ENCODE results near the gene SCNN1A.

SCNN1A gene

DNA sequence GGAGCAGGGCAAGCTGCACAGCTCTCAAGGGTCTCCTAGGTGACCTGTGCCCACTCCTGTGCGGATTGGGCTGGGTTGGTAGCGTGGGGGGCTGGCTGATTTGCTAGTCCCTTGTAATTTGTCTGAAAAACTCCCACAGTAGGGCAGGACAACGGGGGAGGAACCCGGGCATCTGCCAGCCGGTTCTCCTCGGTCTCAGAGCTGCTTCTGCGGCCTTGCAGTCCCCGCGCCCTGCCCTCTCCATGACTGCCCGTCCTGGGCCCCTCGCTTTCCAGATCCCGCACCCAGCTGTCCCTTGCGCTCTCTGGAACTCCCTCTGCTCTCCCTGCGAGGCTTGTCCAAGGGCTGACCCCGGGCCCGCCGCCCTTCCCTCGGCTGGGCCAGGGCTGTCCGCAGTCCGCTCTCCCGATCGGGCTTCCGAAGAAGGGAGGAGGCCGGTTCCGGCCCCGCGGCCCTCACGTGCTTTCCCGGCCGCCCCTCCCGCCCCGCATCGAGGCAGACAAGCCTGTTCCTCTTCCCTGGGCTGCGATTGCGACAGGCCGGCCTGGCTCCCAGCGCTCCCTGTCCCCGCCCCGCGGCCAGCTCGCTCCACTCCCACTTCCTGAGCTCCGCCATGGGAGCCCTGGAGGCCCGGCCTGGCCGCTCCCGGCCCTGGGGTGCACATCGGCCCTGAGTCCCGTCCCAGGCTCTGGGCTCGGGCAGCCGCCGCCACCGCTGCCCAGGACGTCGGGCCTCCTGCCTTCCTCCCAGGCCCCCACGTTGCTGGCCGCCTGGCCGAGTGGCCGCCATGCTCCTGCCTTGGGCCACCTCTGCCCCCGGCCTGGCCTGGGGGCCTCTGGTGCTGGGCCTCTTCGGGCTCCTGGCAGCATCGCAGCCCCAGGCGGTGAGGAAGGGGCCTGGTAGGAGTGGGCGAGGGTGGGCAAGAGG lies 8.5 kb upstream of the SCNN1A start, which contains the start of gene LTBR:
Gene LTBR, plus strand, starts transcription at position 591 of the 927 bp plus-strand sequence. Its CDS starts 197 bp downstream, at position 788.
- peak; percentile 63 for DNase-seq

GRCh38 chr12:6382982-6383381 lies 7.6 kb upstream of the SCNN1A start:
- DNase-seq = no peak

- no peak for DNase-seq
Measured at GRCh38 chr12:6382371-6382770, 7.0 kb upstream of the SCNN1A start.

GRCh38 chr12:6380141-6381121 lies 5.1 kb upstream of the SCNN1A start:
- no peak for DNase-seq

- DNase-seq = peak; percentile 7
Measured at GRCh38 chr12:6378709-6379472, 3.5 kb upstream of the SCNN1A start.

- no peak for DNase-seq
Measured at GRCh38 chr12:6377667-6377994, 2.3 kb upstream of the SCNN1A start.

DNA sequence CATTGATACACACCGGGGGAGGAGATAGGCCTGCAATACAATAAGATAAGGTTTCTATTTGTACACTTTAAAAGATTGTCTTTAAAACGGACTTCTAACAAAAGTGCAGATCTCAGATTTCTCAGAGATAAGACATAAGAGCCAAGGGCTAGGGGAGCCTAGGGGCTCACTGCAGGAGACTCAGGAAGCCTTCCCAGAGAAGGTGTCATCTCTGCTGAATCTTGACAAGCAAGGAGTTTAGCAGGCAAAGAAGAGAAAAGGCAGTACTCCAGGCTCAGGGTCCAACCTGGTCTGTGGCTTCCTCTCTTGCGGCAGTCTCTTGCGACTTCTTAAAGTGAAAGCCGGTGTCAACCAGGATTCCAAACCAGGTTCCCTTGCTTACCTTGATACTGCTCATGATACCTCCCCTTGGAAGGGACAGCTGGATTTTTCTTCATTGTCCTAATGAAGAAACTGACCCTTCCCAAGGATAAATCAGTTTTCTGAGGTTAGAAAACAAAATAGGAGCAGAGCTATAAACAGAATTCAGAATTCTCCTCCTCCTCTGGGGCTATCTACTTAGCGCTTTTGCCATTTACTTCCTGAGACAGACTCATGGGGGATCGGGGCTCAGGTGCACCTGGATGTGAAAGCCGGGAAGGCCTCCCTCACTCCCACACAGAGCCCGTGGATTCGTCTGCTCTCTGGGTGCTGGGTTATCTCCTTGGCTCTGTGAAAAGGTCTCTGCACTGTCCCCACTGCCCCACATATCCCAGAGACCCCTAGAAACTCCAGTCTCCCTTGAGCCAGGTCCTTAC lies 1.7 kb upstream of the SCNN1A start:
- DNase-seq = no peak

DNA sequence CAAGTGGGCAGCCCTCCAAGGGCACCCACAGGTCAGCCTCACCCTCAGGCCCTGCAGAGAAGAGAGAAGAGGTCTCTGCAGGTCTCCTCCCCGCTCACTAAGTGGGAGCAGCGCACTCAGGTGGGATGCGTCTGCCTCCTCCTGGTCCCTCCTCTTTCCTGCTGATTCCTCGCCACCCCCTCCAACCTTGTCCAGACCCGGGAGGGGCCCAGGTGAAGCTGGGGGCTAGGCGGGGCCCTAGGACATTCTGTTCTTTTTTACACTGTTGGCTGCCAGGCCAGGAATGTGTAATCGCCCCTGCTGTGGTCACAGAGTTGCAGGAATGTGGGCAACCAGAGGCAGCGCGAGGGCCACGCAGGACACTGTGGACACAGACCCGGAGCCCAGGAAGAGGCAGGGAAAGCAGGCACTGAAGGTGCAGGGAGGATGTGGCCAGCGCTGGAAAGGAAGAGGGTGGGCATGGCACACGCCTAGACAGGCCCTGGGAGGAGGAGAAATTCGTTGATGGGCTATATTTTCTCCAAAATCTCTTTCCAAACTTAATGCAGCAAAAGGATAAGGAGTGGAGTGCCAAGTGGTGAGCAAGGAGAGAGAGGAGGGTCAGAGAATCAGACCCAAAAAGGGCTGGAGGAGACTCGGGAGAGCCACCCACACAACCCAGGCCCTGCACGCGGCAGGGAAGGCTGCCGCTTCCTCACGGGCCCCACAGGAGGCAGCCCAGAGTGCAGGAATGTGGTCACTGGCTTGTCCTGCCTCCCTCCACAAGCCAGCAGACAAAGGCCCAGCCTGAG lies 911 bp upstream of the SCNN1A start:
- no peak for DNase-seq

DNA sequence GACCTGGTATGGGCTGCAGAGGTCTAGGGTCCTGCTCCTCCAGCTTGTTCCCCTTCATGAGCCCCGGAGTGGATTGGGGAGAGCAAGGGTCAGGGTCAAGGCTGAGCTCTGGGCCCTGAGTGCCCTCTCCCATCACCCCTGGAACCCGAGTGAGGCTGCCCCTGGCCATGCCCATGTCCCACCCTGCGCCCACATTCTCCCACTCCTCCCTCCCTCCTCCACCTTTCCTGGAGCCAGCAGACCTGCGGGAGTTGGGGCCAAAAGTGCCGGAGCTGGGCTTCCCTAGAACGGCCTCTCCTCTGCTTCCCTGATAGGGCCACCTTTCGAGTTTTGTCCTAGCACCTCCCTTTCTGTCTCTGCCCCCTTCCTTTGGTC lies 590 bp downstream of the SCNN1A start:
- DNase-seq = no peak

- no peak for DNase-seq
Measured at GRCh38 chr12:6374028-6374785, 1.2 kb downstream of the SCNN1A start.

GRCh38 chr12:6373022-6373787 lies 2.2 kb downstream of the SCNN1A start:
- DNase-seq = no peak

DNA sequence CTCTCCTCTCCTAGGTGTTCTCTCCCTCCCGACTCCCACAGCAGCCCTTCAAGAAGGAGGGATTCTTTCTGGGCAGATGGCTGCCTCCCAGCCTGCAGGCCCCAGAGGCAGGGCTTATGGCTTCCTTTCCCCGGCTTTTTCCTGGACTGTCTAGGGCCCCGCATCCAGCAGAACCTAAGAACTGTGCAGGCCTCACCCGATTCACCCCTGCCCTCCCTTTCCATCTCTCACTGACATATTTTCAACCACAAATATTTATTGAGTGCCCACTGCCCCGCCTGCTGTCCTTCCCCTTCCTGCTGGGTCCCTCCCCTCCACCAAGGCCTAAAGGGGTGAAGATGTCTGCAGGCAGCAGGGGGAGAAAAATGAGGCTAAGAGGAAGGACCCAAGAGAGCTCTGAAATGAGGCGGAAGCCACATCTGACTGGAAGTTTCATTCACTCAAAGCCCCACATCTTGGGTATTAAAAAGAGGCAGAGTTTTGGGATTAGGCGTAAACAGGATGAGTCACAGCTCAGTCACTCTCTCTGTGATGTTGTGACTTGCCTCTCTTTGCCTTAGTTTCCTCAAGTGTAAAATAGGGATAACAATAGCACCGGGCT lies 2.9 kb downstream of the SCNN1A start:
- DNase-seq = no peak

DNA sequence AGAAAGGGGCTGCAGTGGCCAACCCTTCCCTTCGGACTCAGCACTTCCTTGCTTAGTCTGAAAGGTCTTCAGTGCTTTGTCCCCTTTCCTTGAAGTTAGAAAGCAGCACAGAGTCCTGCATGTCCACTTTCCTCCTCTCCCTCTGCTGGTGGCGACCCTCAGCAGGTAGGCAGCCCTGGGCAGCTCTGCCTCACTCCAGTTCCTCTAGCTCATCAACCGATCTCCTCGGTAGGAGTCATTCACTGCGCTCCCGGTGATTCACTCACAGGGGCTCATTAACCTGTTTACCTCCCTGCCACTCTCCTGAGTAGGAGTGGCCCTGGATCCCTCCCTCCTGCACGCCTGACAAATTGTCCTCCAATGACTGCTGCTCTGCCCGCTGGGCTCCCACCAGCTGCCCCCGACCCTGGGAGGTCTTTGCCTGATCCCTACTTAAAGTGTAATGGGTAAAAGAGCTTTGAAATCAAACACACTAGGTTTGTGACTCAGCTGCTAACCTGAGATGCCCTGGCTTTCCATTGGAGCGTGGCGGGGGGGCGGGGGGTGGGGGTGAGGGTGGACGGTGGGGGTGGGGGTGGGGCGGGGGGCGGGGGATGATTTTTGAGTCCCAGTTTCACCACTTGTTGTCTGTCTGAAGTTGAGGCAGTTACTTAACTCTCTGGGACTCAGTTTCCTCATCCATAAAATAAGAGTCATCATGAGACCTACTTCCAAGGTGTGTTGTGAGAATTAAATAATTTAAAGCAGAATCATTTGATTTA lies 4.2 kb downstream of the SCNN1A start:
- DNase-seq = no peak

DNA sequence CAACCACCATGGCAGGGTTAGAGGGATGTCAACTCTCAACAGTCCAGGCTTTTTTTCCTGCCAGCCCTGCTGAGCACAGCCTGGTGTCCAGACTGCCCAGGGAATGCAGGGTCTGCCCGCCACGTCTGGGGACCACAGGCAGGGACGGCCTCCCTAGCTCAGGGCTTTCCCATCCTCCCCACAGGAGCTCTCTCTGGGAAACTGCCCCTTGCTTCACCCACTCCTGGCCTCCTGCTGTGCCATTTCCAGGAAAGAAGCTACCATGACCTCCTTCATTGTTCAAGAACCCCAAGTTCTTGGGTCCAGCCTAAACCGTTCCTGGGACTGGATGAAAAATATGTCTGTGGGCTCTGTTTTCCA lies 4.8 kb downstream of the SCNN1A start:
- no peak for DNase-seq

- no peak for DNase-seq
Measured at GRCh38 chr12:6369916-6370575, 5.3 kb downstream of the SCNN1A start.

DNA sequence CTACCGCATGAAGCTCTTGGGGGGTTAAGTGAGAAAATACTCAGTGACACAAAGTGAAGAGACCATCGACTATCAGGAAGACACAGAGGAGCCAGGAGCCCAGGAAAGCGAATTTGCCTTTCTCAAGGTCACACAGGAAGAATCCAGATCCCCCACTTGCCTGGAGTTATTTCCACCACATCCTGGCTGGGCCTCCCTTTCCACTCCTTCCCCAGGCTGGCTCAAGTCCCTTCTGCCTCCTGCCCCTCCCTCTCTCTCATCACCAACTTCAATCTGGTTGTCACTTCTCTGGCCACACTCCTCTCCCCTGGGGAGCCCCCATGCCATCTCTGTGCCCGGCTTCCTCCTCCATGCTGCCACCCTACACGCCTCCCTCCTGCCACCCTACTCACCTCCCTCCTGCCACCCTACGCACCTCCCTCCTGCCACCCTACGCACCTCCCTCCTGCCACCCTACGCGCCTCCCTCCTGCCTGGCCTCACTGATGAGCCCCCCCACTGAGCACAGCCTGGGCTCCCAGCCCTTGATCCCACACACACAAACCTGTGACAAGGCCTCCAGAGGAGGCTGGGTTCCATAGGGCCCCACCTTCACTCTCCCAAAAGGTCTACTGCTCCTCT lies 6.3 kb downstream of the SCNN1A start:
- no peak for DNase-seq

All from midbrain (tissue), 1 donor.